K562 (cell line): ENCODE results near the gene ERF. TPM values are rescaled to one million over a fixed set of nuclear protein-coding genes. Genes with fewer than 3 reads are reported as not detected.
A peak's percentile ranks its signal among the peaks of the same experiment; 100 is the strongest.

Source experiments
- DACH1 ChIP-seq: fragments of 450-650 bp; IDR thresholded peaks from 2 replicates; pipeline ENCODE4 v1.6.1; 2018; ENCODE audit not compliant: partially characterized antibody
- FIP1L1 ChIP-seq: fragments of 200-400 bp; formaldehyde crosslinking; IDR thresholded peaks from 2 replicates; pipeline ENCODE4 v1.6.1; 2018; ENCODE audit warnings: mild to moderate bottlenecking, low read depth, low read length; ENCODE audit not compliant: poor library complexity, severe bottlenecking
- FOXK2 ChIP-seq, 2 experiments: fragments of 450-650 bp; IDR thresholded peaks in 1 of 2; conservative IDR thresholded peaks in 1 of 2; 2 replicates each; pipeline ENCODE4 v1.6.1; 2016; ENCODE audit warnings: low read depth in 2 of 2, mild to moderate bottlenecking in 1 of 2
- SMARCB1 ChIP-seq: IDR thresholded peaks from 2 replicates; pipeline ENCODE4 v1.6.1; 2011; ENCODE audit warnings: improper control_type of control experiment, low read depth; ENCODE audit not compliant: insufficient read length
- SMARCC2 ChIP-seq: fragments of 450-650 bp; IDR thresholded peaks from 2 replicates; pipeline ENCODE4 v1.6.1; 2017; ENCODE audit warnings: antibody characterized with exemption, moderate library complexity, mild to moderate bottlenecking, low read depth
- ZKSCAN3 ChIP-seq: fragments of 250-450 bp; sonication (Bioruptor Pico); IDR thresholded peaks from 2 replicates; pipeline ENCODE4 v1.4.0; 2020
- ZNF444 ChIP-seq: fragments of 250-450 bp; sonication (Bioruptor Pico); IDR thresholded peaks from 2 replicates; pipeline ENCODE4 v1.4.0; 2020; ENCODE audit warnings: mild to moderate bottlenecking, moderate library complexity
- polyA plus RNA-seq, 8 experiments: library from polyadenylated mRNA; depleted of rRNA in 4 of 8; stranded (reverse) in 5 of 8; unstranded in 3 of 8; fragments of >200 nt; fragmentation: Nextera tagmentation in 2 of 8; fragmentation: Illumina TruSeq in 1 of 8; extraction: Ambion mirVana in 2 of 8; extraction: Trizol in 1 of 8; gene quantifications; 2 replicates each; pipeline versions ENCODE4 v1.2.1 to v1.2.3, GENCODE V29; 2011 to 2014; ENCODE audit warnings: inconsistent platforms in 1 of 8, missing spikeins in 1 of 8
- total RNA-seq, 7 experiments: library from RNA; depleted of rRNA in 6 of 7; stranded (reverse); fragments of >200 nt in 6 of 7; fragmentation: Illumina TruSeq in 2 of 7; extraction: Trizol in 2 of 7; gene quantifications; 2 replicates each; pipeline versions ENCODE4 v1.2.1 to v1.2.3, GENCODE V29; 2011 to 2021; ENCODE audit warnings: low replicate concordance in 1 of 7
- TF ChIP-seq, protein P1 (sequence below): fragments of 450-650 bp; formaldehyde crosslinking; IDR thresholded peaks from 2 replicates; pipeline ENCODE4 v1.4.0; 2020; ENCODE audit warnings: mild to moderate bottlenecking
- TF ChIP-seq, protein P2 (sequence below): IDR thresholded peaks from 2 replicates; pipeline ENCODE4 v1.6.1; 2011; ENCODE audit not compliant: insufficient read length; ENCODE audit errors: extremely low read depth
- TF ChIP-seq, protein P3 (sequence below), 2 experiments: IDR thresholded peaks; 2 replicates each; pipeline ENCODE4 v1.6.1; 2012; ENCODE audit warnings: improper control_type of control experiment in 2 of 2, low read depth in 2 of 2, low read length in 2 of 2, borderline replicate concordance in 1 of 2
- TF ChIP-seq, protein P4 (sequence below): fragments of 250-450 bp; sonication (Bioruptor Pico); IDR thresholded peaks from 2 replicates; pipeline ENCODE4 v1.8.0; 2022; ENCODE audit warnings: inconsistent platforms
- TF ChIP-seq, protein P5 (sequence below): sonication (generic); formaldehyde crosslinking; IDR thresholded peaks from 2 replicates; pipeline ENCODE4 v1.8.0; 2022; ENCODE audit warnings: mild to moderate bottlenecking, missing genetic modification reagents
- TF ChIP-seq, protein P6 (sequence below): fragments of 450-650 bp; IDR thresholded peaks from 2 replicates; pipeline ENCODE4 v1.6.1; 2014; ENCODE audit warnings: low read depth, mild to moderate bottlenecking, moderate library complexity, borderline replicate concordance

The ERF gene
- total and polyA plus RNA-seq, 9 of the 15 experiments (the other 6 are each of a cell fraction or from before 2014, with no cell fraction given), result 0.03 to 75.4 (median 27.0) TPM

DNA sequence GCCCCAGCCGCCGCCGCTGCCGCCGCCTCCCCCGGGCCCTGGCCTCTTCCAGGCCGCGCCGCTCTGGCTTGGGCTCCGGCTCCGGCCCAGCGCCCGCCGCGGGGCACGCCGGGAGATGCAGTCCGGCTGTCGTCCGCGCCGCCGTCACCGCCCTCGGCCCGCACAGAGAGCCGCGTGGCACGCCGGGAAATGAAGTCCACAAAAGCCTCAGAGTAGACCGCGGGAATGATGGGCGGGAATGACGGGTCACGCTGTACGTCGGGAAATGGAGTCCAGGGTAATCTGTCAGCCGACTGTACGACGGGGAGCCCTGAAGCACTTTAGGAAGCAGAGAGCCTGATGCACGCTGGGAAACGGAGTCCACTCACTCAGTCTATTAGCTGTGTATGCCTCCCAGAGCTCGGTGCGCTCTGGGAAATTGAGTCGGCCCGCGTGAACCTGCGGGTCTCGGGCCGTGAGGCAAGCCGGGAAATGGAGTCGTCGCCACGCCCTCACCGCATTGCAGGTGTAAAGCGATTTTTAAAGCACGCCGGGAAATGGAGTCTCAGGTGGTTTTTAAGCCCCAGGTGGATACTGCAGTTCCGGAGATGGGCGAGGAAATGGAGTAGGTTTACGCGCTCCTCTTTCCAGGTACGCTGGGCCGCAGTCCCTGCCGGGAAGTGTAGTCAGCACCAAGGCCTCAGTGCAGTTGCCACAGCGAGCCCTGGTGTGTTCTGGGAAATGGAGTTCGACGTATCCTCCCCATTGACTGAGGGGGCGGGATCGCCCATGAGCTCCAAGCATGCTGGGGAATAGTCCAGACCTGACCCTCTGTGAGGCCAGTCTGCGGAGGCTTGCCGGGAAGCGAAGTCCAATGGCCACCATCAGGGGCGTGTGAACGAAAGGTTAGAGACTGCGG, 12.2 kb downstream of the ERF start, which contains the start of gene GSK3A (continued):
- no peak for TF ChIP-seq FIP1L1
- TF ChIP-seq, protein P1, sequence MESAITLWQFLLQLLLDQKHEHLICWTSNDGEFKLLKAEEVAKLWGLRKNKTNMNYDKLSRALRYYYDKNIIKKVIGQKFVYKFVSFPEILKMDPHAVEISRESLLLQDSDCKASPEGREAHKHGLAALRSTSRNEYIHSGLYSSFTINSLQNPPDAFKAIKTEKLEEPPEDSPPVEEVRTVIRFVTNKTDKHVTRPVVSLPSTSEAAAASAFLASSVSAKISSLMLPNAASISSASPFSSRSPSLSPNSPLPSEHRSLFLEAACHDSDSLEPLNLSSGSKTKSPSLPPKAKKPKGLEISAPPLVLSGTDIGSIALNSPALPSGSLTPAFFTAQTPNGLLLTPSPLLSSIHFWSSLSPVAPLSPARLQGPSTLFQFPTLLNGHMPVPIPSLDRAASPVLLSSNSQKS (CRISPR knock-in tag), result no peak
- TF ChIP-seq SMARCC2, result no peak
- no peak for TF ChIP-seq SMARCB1
- no peak for TF ChIP-seq ZKSCAN3 (CRISPR knock-in tag)
- TF ChIP-seq, protein P2, sequence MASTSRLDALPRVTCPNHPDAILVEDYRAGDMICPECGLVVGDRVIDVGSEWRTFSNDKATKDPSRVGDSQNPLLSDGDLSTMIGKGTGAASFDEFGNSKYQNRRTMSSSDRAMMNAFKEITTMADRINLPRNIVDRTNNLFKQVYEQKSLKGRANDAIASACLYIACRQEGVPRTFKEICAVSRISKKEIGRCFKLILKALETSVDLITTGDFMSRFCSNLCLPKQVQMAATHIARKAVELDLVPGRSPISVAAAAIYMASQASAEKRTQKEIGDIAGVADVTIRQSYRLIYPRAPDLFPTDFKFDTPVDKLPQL, result peak; percentile 68
- TF ChIP-seq, protein P3, sequence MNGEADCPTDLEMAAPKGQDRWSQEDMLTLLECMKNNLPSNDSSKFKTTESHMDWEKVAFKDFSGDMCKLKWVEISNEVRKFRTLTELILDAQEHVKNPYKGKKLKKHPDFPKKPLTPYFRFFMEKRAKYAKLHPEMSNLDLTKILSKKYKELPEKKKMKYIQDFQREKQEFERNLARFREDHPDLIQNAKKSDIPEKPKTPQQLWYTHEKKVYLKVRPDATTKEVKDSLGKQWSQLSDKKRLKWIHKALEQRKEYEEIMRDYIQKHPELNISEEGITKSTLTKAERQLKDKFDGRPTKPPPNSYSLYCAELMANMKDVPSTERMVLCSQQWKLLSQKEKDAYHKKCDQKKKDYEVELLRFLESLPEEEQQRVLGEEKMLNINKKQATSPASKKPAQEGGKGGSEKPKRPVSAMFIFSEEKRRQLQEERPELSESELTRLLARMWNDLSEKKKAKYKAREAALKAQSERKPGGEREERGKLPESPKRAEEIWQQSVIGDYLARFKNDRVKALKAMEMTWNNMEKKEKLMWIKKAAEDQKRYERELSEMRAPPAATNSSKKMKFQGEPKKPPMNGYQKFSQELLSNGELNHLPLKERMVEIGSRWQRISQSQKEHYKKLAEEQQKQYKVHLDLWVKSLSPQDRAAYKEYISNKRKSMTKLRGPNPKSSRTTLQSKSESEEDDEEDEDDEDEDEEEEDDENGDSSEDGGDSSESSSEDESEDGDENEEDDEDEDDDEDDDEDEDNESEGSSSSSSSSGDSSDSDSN (IDR thresholded peaks at IDR 0.05; ENCODE audit: borderline replicate concordance in 1 of 2, low read depth in 2 of 2, low read length in 2 of 2), result peak; percentile 5 to 59; a peak in 2 of 4 replicates
- TF ChIP-seq ZNF444, result 0 out of 2 replicates have a peak, but pooled peaks have one; percentile 16
- TF ChIP-seq, protein P4, sequence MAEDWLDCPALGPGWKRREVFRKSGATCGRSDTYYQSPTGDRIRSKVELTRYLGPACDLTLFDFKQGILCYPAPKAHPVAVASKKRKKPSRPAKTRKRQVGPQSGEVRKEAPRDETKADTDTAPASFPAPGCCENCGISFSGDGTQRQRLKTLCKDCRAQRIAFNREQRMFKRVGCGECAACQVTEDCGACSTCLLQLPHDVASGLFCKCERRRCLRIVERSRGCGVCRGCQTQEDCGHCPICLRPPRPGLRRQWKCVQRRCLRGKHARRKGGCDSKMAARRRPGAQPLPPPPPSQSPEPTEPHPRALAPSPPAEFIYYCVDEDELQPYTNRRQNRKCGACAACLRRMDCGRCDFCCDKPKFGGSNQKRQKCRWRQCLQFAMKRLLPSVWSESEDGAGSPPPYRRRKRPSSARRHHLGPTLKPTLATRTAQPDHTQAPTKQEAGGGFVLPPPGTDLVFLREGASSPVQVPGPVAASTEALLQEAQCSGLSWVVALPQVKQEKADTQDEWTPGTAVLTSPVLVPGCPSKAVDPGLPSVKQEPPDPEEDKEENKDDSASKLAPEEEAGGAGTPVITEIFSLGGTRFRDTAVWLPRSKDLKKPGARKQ, result no peak
- TF ChIP-seq, protein P5, sequence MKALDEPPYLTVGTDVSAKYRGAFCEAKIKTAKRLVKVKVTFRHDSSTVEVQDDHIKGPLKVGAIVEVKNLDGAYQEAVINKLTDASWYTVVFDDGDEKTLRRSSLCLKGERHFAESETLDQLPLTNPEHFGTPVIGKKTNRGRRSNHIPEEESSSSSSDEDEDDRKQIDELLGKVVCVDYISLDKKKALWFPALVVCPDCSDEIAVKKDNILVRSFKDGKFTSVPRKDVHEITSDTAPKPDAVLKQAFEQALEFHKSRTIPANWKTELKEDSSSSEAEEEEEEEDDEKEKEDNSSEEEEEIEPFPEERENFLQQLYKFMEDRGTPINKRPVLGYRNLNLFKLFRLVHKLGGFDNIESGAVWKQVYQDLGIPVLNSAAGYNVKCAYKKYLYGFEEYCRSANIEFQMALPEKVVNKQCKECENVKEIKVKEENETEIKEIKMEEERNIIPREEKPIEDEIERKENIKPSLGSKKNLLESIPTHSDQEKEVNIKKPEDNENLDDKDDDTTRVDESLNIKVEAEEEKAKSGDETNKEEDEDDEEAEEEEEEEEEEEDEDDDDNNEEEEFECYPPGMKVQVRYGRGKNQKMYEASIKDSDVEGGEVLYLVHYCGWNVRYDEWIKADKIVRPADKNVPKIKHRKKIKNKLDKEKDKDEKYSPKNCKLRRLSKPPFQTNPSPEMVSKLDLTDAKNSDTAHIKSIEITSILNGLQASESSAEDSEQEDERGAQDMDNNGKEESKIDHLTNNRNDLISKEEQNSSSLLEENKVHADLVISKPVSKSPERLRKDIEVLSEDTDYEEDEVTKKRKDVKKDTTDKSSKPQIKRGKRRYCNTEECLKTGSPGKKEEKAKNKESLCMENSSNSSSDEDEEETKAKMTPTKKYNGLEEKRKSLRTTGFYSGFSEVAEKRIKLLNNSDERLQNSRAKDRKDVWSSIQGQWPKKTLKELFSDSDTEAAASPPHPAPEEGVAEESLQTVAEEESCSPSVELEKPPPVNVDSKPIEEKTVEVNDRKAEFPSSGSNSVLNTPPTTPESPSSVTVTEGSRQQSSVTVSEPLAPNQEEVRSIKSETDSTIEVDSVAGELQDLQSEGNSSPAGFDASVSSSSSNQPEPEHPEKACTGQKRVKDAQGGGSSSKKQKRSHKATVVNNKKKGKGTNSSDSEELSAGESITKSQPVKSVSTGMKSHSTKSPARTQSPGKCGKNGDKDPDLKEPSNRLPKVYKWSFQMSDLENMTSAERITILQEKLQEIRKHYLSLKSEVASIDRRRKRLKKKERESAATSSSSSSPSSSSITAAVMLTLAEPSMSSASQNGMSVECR (CRISPR knock-in tag), result peak; percentile 12; the same call in 1 of the 2 replicates
- peak; percentile 45 to 57; a peak in 1 of 4 replicates for TF ChIP-seq FOXK2 (conservative IDR thresholded peaks at IDR 0.05 in 1 of 2, IDR thresholded peaks at IDR 0.05 in 1 of 2; ENCODE audit: low read depth in 2 of 2)
- no peak for TF ChIP-seq DACH1
- TF ChIP-seq, protein P6, sequence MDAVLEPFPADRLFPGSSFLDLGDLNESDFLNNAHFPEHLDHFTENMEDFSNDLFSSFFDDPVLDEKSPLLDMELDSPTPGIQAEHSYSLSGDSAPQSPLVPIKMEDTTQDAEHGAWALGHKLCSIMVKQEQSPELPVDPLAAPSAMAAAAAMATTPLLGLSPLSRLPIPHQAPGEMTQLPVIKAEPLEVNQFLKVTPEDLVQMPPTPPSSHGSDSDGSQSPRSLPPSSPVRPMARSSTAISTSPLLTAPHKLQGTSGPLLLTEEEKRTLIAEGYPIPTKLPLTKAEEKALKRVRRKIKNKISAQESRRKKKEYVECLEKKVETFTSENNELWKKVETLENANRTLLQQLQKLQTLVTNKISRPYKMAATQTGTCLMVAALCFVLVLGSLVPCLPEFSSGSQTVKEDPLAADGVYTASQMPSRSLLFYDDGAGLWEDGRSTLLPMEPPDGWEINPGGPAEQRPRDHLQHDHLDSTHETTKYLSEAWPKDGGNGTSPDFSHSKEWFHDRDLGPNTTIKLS, result peak; percentile 97
